ENCODE measurements around the gene HCFC1R1.

GRCh38 chr16:3068487-3068886 is 44.7 kb upstream of the HCFC1R1 start:
- no peak for TF ChIP-seq ZNF274 (IDR thresholded peaks at IDR 0.05; ENCODE audit: low read length)
- no peak for TF ChIP-seq ZNF274 (tag by site-specific recombination; IDR thresholded peaks at IDR 0.05; ENCODE audit: borderline replicate concordance)
- no peak for TF ChIP-seq HOXD13 (CRISPR knock-in tag; IDR thresholded peaks at IDR 0.05; ENCODE audit: borderline replicate concordance)
- no peak for TF ChIP-seq KLF9 (tag by site-specific recombination; IDR thresholded peaks at IDR 0.05; ENCODE audit: low read depth)
- no peak for TF ChIP-seq CTCF (tag by site-specific recombination; IDR thresholded peaks at IDR 0.05)
- TF ChIP-seq YY1 (tag by site-specific recombination; IDR thresholded peaks at IDR 0.05): no peak
- no peak for TF ChIP-seq ZBTB10 (tag by site-specific recombination; IDR thresholded peaks at IDR 0.05)
- no peak for TF ChIP-seq ZNF266 (tag by site-specific recombination; IDR thresholded peaks at IDR 0.05; ENCODE audit: low read depth)

Measured in HEK293 (cell line).